ENCODE data around the gene APLN.

APLN gene

GRCh38 chrX:129596077-129596476 lies 58.7 kb downstream of the APLN start:
- no peak for DNase-seq (ENCODE audit: low read depth)

Measured in stimulated activated CD8-positive, alpha-beta memory T cell treated with anti-CD3 and anti-CD28 coated beads, Interleukin-12 subunit alpha, Interleukin-12 subunit beta, amount 100 ng/mL, for 1 hour (primary cell).